Measurements from ENCODE around the gene SLC9A3.

SLC9A3 gene

GRCh38 chr5:438481-438981 is 85.7 kb downstream of the SLC9A3 start (continued):
- TF ChIP-seq CREB5 (CRISPR knock-in tag; IDR thresholded peaks at IDR 0.05; ENCODE audit: low read depth): no peak

- ATAC-seq: no peak
- no peak for TF ChIP-seq RARB (CRISPR knock-in tag; IDR thresholded peaks at IDR 0.05)
- no peak for TF ChIP-seq ZNF565 (CRISPR knock-in tag; conservative IDR thresholded peaks at IDR 0.05; ENCODE audit: low read depth)
- no peak for TF ChIP-seq TSHZ2 (CRISPR knock-in tag; IDR thresholded peaks at IDR 0.05)
- no peak for TF ChIP-seq SNAI2 (CRISPR knock-in tag; IDR thresholded peaks at IDR 0.05)
Measured at GRCh38 chr5:437281-437771, 86.9 kb downstream of the SLC9A3 start.

GRCh38 chr5:436641-436975 is 87.6 kb downstream of the SLC9A3 start:
- TF ChIP-seq ZC3H10 (CRISPR knock-in tag; IDR thresholded peaks at IDR 0.05) (no peak), POU6F1 (CRISPR knock-in tag; IDR thresholded peaks at IDR 0.05; ENCODE audit: borderline replicate concordance, low read depth) (no peak), CREB5 (CRISPR knock-in tag; IDR thresholded peaks at IDR 0.05; ENCODE audit: low read depth) (no peak)
- ATAC-seq: no peak; the same call in 2 of the 3 replicates

- TF ChIP-seq CSRNP3 (CRISPR knock-in tag; IDR thresholded peaks at IDR 0.05): no peak
- TF ChIP-seq ZFP3 (CRISPR knock-in tag; IDR thresholded peaks at IDR 0.05): no peak
- no peak for TF ChIP-seq ZNF565 (CRISPR knock-in tag; conservative IDR thresholded peaks at IDR 0.05; ENCODE audit: low read depth)
- no peak for TF ChIP-seq CSDC2 (CRISPR knock-in tag; IDR thresholded peaks at IDR 0.05)
- no peak for TF ChIP-seq TOX (CRISPR knock-in tag; IDR thresholded peaks at IDR 0.05; ENCODE audit: borderline replicate concordance)
- no peak for TF ChIP-seq ESRRG (CRISPR knock-in tag; IDR thresholded peaks at IDR 0.05)
- TF ChIP-seq ZFP30 (CRISPR knock-in tag; IDR thresholded peaks at IDR 0.05): no peak
- TF ChIP-seq PATZ1 (CRISPR knock-in tag; IDR thresholded peaks at IDR 0.05; ENCODE audit: borderline replicate concordance): no peak
- no peak for TF ChIP-seq POU6F1 (CRISPR knock-in tag; IDR thresholded peaks at IDR 0.05; ENCODE audit: borderline replicate concordance, low read depth)
- ATAC-seq: peak; percentile 73
Measured at GRCh38 chr5:435961-436640, 88.1 kb downstream of the SLC9A3 start.

Measured in SK-N-SH treated with all-trans-retinoic acid at 6 μM for 48 hours (cell line).